Gastrocnemius medialis (tissue), 4 donors: ENCODE data around the gene PLGRKT.
"Not testable (repeated sequence)": the region's sequence is repeated elsewhere in the genome, so short reads cannot be mapped to it uniquely, and the experiment has no call there.

Source experiments
- CTCF ChIP-seq, 5 experiments: fragments of 450-650 bp in 3 of 5; fragments of 200-600 bp in 2 of 5; sonication (generic) in 2 of 5; IDR thresholded peaks in 4 of 5; conservative IDR thresholded peaks in 1 of 5; 1 replicate in 4 of 5; 2 replicates in 1 of 5; pipeline ENCODE4 v1.5.1; 2016 to 2019; ENCODE audit warnings: antibody characterized with exemption in 5 of 5, mild to moderate bottlenecking in 3 of 5, moderate library complexity in 3 of 5
- POLR2A ChIP-seq, 2 donors: fragments of 450-650 bp; IDR thresholded peaks; one replicate each; pipeline ENCODE4 v1.6.1; 2017; ENCODE audit warnings: antibody characterized with exemption in 2 of 2, mild to moderate bottlenecking in 2 of 2, moderate library complexity in 2 of 2

- not testable (repeated sequence) for TF ChIP-seq CTCF (IDR thresholded peaks at IDR 0.05 in 4 of 5, conservative IDR thresholded peaks at IDR 0.05 in 1 of 5); POLR2A (IDR thresholded peaks at IDR 0.05)
Measured at GRCh38 chr9:5464831-5465330, 27.2 kb upstream of the PLGRKT start.
